GM12801 (cell line): Measurements from ENCODE around the gene HOXB1.

Experiments used
- CTCF ChIP-seq: IDR thresholded peaks from one replicate; pipeline ENCODE4 v1.5.1; 2011; ENCODE audit warnings: control low read depth; ENCODE audit not compliant: insufficient read length; ENCODE audit errors: extremely low read depth

The HOXB1 gene

GRCh38 chr17:48491527-48492273, 39.1 kb downstream of the HOXB1 start:
- no peak for TF ChIP-seq CTCF

- TF ChIP-seq CTCF, result no peak
Measured at GRCh38 chr17:48490451-48490892, 40.3 kb downstream of the HOXB1 start.

GRCh38 chr17:48489781-48490180, 41.0 kb downstream of the HOXB1 start:
- no peak for TF ChIP-seq CTCF

- no peak for TF ChIP-seq CTCF
Measured at GRCh38 chr17:48488548-48489106, 42.2 kb downstream of the HOXB1 start.

- TF ChIP-seq CTCF, result no peak
Measured at GRCh38 chr17:48487221-48487620, 43.6 kb downstream of the HOXB1 start.

GRCh38 chr17:48486557-48486956, 44.3 kb downstream of the HOXB1 start:
- no peak for TF ChIP-seq CTCF

GRCh38 chr17:48484850-48485249, 46.0 kb downstream of the HOXB1 start:
- no peak for TF ChIP-seq CTCF
